Measurements from ENCODE around the gene POPDC2.

- TF ChIP-seq CTCF (IDR thresholded peaks at IDR 0.05), result no peak
- no peak for TF ChIP-seq POLR2A (IDR thresholded peaks at IDR 0.05)
Observed at GRCh38 chr3:119660474-119661440, at the start of gene POPDC2.
